ENCODE results near the gene GSN.

GSN gene

DNA sequence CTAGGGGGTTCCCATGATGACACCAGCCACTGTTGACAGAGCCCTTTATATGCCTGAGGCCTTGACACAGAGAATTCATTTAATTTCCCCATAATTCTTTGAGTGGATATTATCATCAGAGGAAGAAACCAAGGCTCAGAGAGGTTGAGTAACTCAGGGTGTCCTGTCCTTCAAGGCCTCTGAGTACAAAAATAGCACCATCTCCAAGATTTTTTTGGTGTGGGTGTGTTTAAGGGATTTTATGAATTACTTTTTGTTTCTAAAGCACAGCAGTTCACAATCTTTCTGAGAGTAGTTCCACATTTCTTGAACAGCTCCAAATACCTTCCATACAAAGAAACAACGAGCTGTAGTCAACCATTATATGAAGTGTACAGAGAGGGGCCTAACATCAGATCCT lies 6.2 kb upstream of the GSN start:
- Histone ChIP-seq H3K36me3 (ENCODE audit: insufficient read depth) (no peaks in the 10 kb centered on the region), H4K20me1 (ENCODE audit: insufficient read depth) (no peaks in the 10 kb centered on the region), H3K4me2 (no peak overlapping the region), H3K4me3 (IDR thresholded peaks at IDR 0.05; ENCODE audit: insufficient read depth, low read depth, low read length) (no peak overlapping the region), H2AFZ (ENCODE audit: low read depth) (no peak overlapping the region), H3K27me3 (ENCODE audit: insufficient read depth, low read depth) (no peaks in the 10 kb centered on the region), H3K27ac (no peak overlapping the region), H3K79me2 (ENCODE audit: insufficient read depth, low read depth) (no peaks in the 10 kb centered on the region), H3K4me1 (ENCODE audit: low read depth, poor library complexity, severe bottlenecking) (no peaks in the 10 kb centered on the region), H3K9ac (no peak overlapping the region)
- TF ChIP-seq, protein P1, sequence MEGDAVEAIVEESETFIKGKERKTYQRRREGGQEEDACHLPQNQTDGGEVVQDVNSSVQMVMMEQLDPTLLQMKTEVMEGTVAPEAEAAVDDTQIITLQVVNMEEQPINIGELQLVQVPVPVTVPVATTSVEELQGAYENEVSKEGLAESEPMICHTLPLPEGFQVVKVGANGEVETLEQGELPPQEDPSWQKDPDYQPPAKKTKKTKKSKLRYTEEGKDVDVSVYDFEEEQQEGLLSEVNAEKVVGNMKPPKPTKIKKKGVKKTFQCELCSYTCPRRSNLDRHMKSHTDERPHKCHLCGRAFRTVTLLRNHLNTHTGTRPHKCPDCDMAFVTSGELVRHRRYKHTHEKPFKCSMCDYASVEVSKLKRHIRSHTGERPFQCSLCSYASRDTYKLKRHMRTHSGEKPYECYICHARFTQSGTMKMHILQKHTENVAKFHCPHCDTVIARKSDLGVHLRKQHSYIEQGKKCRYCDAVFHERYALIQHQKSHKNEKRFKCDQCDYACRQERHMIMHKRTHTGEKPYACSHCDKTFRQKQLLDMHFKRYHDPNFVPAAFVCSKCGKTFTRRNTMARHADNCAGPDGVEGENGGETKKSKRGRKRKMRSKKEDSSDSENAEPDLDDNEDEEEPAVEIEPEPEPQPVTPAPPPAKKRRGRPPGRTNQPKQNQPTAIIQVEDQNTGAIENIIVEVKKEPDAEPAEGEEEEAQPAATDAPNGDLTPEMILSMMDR (conservative IDR thresholded peaks at IDR 0.05; ENCODE audit: low read depth, low read length), result no peak

DNA sequence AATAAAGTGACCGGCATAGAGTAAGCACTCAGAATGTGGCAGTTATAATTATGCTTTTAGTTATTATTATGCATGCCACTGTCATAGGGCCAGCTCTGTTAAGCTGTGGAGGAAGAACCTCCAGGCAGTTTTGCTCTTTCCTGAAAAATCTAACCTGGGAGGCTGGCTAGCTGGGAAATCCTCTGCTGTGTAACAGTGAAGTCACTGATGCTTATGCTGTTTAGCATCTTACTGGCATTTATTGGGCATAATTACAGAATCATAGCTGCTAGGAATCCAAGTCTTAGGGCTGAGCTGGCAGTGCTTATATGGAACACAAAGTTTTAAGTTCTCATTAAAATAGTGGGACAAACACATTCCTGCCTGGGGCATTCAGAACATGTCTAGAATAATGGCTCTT lies 5.5 kb upstream of the GSN start:
- Histone ChIP-seq H3K27me3 (ENCODE audit: insufficient read depth, low read depth) (no peaks in the 10 kb centered on the region), H3K36me3 (ENCODE audit: insufficient read depth) (no peaks in the 10 kb centered on the region), H4K20me1 (ENCODE audit: insufficient read depth) (no peaks in the 10 kb centered on the region), H3K4me1 (ENCODE audit: low read depth, poor library complexity, severe bottlenecking) (peaks cover 1% of the 10 kb centered on the region), H3K4me2 (no peak overlapping the region), H3K79me2 (ENCODE audit: insufficient read depth, low read depth) (no peaks in the 10 kb centered on the region), H3K27ac (no peak overlapping the region), H3K4me3 (IDR thresholded peaks at IDR 0.05; ENCODE audit: insufficient read depth, low read depth, low read length) (no peak overlapping the region), H2AFZ (ENCODE audit: low read depth) (no peak overlapping the region), H3K9ac (no peak overlapping the region)
- TF ChIP-seq, protein P1 (conservative IDR thresholded peaks at IDR 0.05; ENCODE audit: low read depth, low read length), result no peak

DNA sequence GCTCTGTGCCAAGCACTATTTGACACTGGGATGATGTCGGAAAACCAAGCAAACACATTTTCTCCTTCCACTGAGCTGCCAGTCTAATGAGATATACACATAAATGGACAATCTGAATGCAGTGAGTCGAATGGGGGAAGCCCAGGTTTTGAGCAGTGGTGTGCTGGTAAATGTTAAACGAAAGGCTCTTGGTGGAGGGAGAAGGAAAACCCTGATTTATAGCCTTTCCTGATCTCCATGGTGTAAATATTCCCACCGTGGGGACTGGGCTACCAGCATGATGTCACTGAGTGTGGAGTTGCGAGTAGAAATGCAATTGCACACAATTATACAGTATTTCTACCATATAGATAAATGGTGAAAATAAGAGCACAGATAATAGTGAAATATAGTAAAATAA lies 5.0 kb upstream of the GSN start:
- no peak overlapping the region for H3K27ac ChIP-seq
- no peaks in the 10 kb centered on the region for H3K27me3 ChIP-seq (ENCODE audit: insufficient read depth, low read depth)
- no peak overlapping the region for H3K4me2 ChIP-seq
- H3K36me3 ChIP-seq (ENCODE audit: insufficient read depth), result no peaks in the 10 kb centered on the region
- no peaks in the 10 kb centered on the region for H3K79me2 ChIP-seq (ENCODE audit: insufficient read depth, low read depth)
- TF ChIP-seq, protein P1 (conservative IDR thresholded peaks at IDR 0.05; ENCODE audit: low read depth, low read length), result no peak
- peaks cover 3% of the 10 kb centered on the region for H3K4me1 ChIP-seq (ENCODE audit: low read depth, poor library complexity, severe bottlenecking)
- no peaks in the 10 kb centered on the region for H4K20me1 ChIP-seq (ENCODE audit: insufficient read depth)
- no peak overlapping the region for H3K9ac ChIP-seq
- H3K4me3 ChIP-seq (IDR thresholded peaks at IDR 0.05; ENCODE audit: insufficient read depth, low read depth, low read length), result no peak overlapping the region
- no peak overlapping the region for H2AFZ ChIP-seq (ENCODE audit: low read depth)

DNA sequence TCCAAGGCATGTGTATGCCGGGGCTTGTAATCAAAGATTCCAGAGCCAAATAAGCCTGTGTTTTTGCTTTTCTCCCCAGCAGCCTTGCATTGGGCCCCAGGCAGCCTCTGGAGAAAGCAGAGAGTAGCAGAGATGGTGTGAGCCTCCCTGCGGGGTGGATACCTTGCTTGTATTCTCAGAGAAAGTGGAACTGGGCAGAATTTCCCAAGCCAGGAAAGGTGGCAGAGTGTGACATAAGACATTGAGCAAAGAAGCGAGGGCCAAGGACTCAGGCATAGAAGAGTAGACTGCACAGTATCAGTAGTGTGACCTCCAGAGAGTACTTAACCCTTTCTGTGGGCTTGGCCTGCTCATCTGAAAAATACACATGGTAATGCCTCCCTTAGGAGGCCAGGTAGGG lies 1.6 kb upstream of the GSN start:
- Histone ChIP-seq H3K36me3 (ENCODE audit: insufficient read depth) (no peaks in the 10 kb centered on the region), H3K4me3 (IDR thresholded peaks at IDR 0.05; ENCODE audit: insufficient read depth, low read depth, low read length) (no peak overlapping the region), H2AFZ (ENCODE audit: low read depth) (no peak overlapping the region), H3K4me2 (no peak overlapping the region), H3K79me2 (ENCODE audit: insufficient read depth, low read depth) (no peaks in the 10 kb centered on the region), H3K9ac (no peak overlapping the region), H3K27ac (no peak overlapping the region), H3K4me1 (ENCODE audit: low read depth, poor library complexity, severe bottlenecking) (peaks cover 9% of the 10 kb centered on the region), H3K27me3 (ENCODE audit: insufficient read depth, low read depth) (no peaks in the 10 kb centered on the region; the same call in 1 of the 2 replicates), H4K20me1 (ENCODE audit: insufficient read depth) (no peaks in the 10 kb centered on the region)
- TF ChIP-seq, protein P1 (conservative IDR thresholded peaks at IDR 0.05; ENCODE audit: low read depth, low read length), result no peak

All from KMS-11 (cell line).